ENCODE data around the gene MPZL1. TPM values are rescaled to one million over a fixed set of nuclear protein-coding genes. Genes with fewer than 3 reads are reported as not detected.

The MPZL1 gene
- total RNA-seq, 2 experiments from 2014 or later: 1.2 to 1.5 TPM

GRCh38 chr1:167695756-167696561 is 25.8 kb upstream of the MPZL1 start:
- Histone ChIP-seq H3K4me1 (ENCODE audit: insufficient read depth, low read length) (no peaks in the 10 kb centered on the region), H3K9me3 (ENCODE audit: control insufficient read depth in 1 of 2, insufficient read depth in 1 of 2, low read length in 2 of 2) (no peaks in the 10 kb centered on the region), H3K36me3 (ENCODE audit: insufficient read depth, low read length) (peaks cover 97% of the 10 kb centered on the region), H3K27ac (ENCODE audit: low read depth in 1 of 2, low read length in 2 of 2) (no peak overlapping the region), H3K4me3 (ENCODE audit: low read length) (no peak overlapping the region), H3K27me3 (ENCODE audit: control insufficient read depth in 1 of 2, insufficient read depth in 2 of 2, low read length in 2 of 2) (no peaks in the 10 kb centered on the region)
- TF ChIP-seq CTCF (IDR thresholded peaks at IDR 0.05): no peak
- intact Hi-C loops (cut with DNase I, micrococcal nuclease): loop anchor here in 1 of 2 experiments (10.0 kb wide), 1 partner anchor 271 kb away; no protein-coding TSS in a partner anchor
- DNase-seq: no peak
- no peaks in the 10 kb centered on the region for H3K9me3 Mint-ChIP-seq
- H3K4me1 Mint-ChIP-seq (ENCODE audit: low read depth): no peaks in the 10 kb centered on the region
- no peak overlapping the region for H3K4me3 Mint-ChIP-seq
- H3K36me3 Mint-ChIP-seq (ENCODE audit: low read depth): peaks cover 96% of the 10 kb centered on the region
- H3K27me3 Mint-ChIP-seq: no peaks in the 10 kb centered on the region
- ChIA-PET POLR2A (interaction anchor here (1.1 to 1.7 kb wide), 2 partner anchors 19 to 96 kb away, joined by 3 to 6 read pairs; no protein-coding TSS in a partner anchor), CTCF (interaction anchor here (0.7 to 0.9 kb wide), 2 partner anchors 96 to 142 kb away, joined by 3 read pairs; partner anchors contain the start of gene CREG1)
- H3K27ac Mint-ChIP-seq: no peak overlapping the region
- no peak for ATAC-seq (ENCODE audit: poor library complexity)

GRCh38 chr1:167697667-167698141 is 24.1 kb upstream of the MPZL1 start:
- Mint-ChIP-seq H3K27ac (peak overlapping the region; percentile 14), H3K4me3 (no peak overlapping the region), H3K4me1 (ENCODE audit: low read depth) (no peaks in the 10 kb centered on the region), H3K36me3 (ENCODE audit: low read depth) (peaks cover 93% of the 10 kb centered on the region), H3K9me3 (no peaks in the 10 kb centered on the region), H3K27me3 (no peaks in the 10 kb centered on the region)
- ATAC-seq (ENCODE audit: poor library complexity) (no peak), DNase-seq (no peak)
- Histone ChIP-seq H3K4me1 (ENCODE audit: insufficient read depth, low read length) (no peaks in the 10 kb centered on the region), H3K27me3 (ENCODE audit: control insufficient read depth in 1 of 2, insufficient read depth in 2 of 2, low read length in 2 of 2) (no peaks in the 10 kb centered on the region), H3K27ac (ENCODE audit: low read depth in 1 of 2, low read length in 2 of 2) (no peak overlapping the region), H3K36me3 (ENCODE audit: insufficient read depth, low read length) (peaks cover 94% of the 10 kb centered on the region), H3K4me3 (ENCODE audit: low read length) (no peak overlapping the region), H3K9me3 (ENCODE audit: control insufficient read depth in 1 of 2, insufficient read depth in 1 of 2, low read length in 2 of 2) (no peaks in the 10 kb centered on the region)
- intact Hi-C loops (cut with DNase I, micrococcal nuclease): loop anchor here in 1 of 2 experiments (10.0 kb wide), 1 partner anchor 273 kb away; no protein-coding TSS in a partner anchor
- POLR2A ChIA-PET: no interaction called here
- CTCF ChIA-PET: interaction anchor here (1.0 to 1.1 kb wide), 2 partner anchors 18 to 61 kb away, joined by 3 read pairs; no protein-coding TSS in a partner anchor
- no peak for TF ChIP-seq CTCF (IDR thresholded peaks at IDR 0.05)

- ChIA-PET CTCF (interaction anchor here (1.1 kb wide), 1 partner anchor 61 kb away, joined by 3 read pairs; no protein-coding TSS in a partner anchor), POLR2A (no interaction called here)
- Histone ChIP-seq H3K9me3 (ENCODE audit: control insufficient read depth in 1 of 2, insufficient read depth in 1 of 2, low read length in 2 of 2) (no peaks in the 10 kb centered on the region), H3K4me3 (ENCODE audit: low read length) (no peak overlapping the region), H3K4me1 (ENCODE audit: insufficient read depth, low read length) (no peaks in the 10 kb centered on the region), H3K36me3 (ENCODE audit: insufficient read depth, low read length) (peaks cover 94% of the 10 kb centered on the region), H3K27ac (ENCODE audit: low read depth in 1 of 2, low read length in 2 of 2) (no peak overlapping the region), H3K27me3 (ENCODE audit: control insufficient read depth in 1 of 2, insufficient read depth in 2 of 2, low read length in 2 of 2) (no peaks in the 10 kb centered on the region)
- TF ChIP-seq CTCF (IDR thresholded peaks at IDR 0.05): no peak
- H3K9me3 Mint-ChIP-seq: no peaks in the 10 kb centered on the region
- peaks cover 93% of the 10 kb centered on the region for H3K36me3 Mint-ChIP-seq (ENCODE audit: low read depth)
- DNase-seq: no peak
- intact Hi-C loops (cut with DNase I, micrococcal nuclease): loop anchor here in 1 of 2 experiments (10.0 kb wide), 1 partner anchor 274 kb away; no protein-coding TSS in a partner anchor
- H3K4me3 Mint-ChIP-seq: no peak overlapping the region
- H3K27me3 Mint-ChIP-seq: no peaks in the 10 kb centered on the region
- H3K27ac Mint-ChIP-seq: peak overlapping the region; percentile 14
- H3K4me1 Mint-ChIP-seq (ENCODE audit: low read depth): no peaks in the 10 kb centered on the region
- no peak for ATAC-seq (ENCODE audit: poor library complexity)
These were observed 23.5 kb upstream of the MPZL1 start for GRCh38 chr1:167698313-167698712.
